ENCODE measurements around the gene HINT3.

- TF ChIP-seq CTCF (IDR thresholded peaks at IDR 0.05; ENCODE audit: insufficient read depth, low read length): no peak
- no peak for TF ChIP-seq POLR2AphosphoS5 (IDR thresholded peaks at IDR 0.05; ENCODE audit: low read depth)
- TF ChIP-seq REST (IDR thresholded peaks at IDR 0.05; ENCODE audit: insufficient replicate concordance, low read depth): no peak
Measured at GRCh38 chr6:125951323-125951722, 5.2 kb upstream of the HINT3 start.
